Cortex of kidney (tissue), 1 donor: ENCODE measurements around the gene CTU1.
"Not testable (repeated sequence)": the region's sequence is repeated elsewhere in the genome, so short reads cannot be mapped to it uniquely, and the experiment has no call there.

Experiments used
- DNase-seq: peaks from one replicate; lab custom pipeline; 2025; lab: John Stamatoyannopoulos, UW

Gene CTU1

DNA sequence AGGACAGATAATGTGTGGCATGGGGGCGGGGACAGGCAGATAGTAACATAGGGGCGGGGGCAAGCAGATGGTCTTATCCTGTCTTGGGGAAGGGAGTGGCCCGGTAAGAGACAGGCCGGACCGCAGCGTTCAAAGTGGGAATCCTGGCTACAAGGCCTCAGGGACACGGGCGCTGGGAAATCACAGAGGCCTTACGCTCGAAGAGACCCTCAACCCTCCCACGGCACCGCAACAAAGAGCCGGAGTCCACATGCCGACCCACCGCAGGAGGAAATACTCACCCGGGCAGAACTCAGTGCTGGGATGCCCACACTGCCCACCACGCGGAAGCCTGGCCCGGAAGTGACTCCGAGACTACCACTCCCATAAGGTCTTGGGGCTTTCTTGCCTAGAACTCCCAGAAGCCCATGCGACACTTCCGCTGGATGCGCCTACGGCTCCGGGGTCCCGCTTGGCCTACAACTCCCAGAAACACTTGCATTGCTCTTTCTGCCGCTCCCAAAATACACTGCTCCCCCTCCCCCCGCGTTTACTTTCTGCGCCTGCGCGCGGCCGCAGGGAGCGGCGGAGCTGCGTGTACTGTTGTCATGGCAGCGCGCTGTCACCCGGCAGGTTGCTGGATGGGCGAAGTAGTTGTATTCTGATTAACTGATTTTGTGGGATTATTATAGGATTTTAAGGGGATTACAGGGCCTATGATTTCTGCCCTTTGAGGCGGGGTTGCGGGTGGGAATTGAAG is at the start of gene CTU1:
CTU1 (minus strand) TSS at position 344 of the 739 bp plus-strand sequence. CDS start 3,840 bp downstream, outside the sequence.
- DNase-seq, result peak; percentile 50

DNA sequence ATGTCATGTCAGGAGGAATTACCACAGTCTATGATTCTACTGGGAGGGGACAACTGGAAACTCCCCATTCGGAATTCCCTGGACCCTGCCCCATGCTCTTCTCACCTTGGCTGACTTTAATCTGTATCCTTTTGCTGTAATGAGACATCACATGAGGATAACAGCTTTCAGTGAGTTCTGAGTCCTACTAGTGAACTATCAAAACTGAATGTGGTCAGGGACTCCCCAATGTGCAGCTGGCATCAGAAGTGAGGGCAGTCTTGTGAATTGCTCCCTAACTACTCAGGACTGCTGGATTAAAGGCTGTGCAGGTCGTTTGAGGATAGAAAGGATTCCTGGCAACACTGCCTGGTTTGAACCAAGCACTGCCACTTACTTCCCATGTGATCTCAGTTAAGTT is 49.1 kb upstream of the CTU1 start:
- no peak for DNase-seq

DNA sequence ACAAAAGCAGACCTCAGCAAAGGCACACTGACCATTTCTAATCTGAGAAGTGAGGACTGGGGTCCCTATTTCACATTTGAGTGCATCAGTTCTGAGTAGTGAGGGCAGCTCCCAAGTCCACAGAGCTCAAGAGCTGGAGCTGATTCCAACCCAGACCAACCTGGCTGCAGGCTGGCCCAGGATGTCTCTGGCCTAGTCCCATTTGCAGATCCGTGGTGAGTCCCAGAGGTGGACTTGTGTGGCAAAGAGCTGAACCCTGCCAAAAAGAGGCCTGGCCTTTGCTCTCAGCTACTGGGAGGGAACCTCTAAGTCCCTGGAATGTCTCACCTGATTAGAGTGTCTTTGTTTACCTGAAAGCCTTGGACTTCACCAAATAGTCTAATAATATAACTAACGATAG is 48.5 kb upstream of the CTU1 start:
- no peak for DNase-seq

DNA sequence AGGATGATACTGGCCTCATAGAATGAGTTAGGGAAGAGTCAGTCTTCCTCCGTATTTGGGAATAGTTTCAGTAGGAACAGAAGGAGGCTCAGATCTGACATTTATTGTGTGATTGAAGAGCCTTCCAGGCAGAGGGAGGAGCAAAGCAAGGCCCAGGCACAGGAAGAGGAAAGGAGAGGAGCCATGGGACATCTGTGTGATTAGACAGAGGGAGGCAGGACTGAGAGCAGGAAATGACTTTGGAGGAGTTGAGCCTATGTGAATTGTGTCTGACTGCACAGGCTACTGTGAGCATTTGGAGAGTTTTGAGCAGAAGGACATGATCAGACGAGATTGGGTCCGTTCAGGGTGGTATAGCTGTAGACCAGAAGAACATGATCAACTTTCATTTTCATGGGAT is 42.4 kb upstream of the CTU1 start:
- DNase-seq, result no peak

DNA sequence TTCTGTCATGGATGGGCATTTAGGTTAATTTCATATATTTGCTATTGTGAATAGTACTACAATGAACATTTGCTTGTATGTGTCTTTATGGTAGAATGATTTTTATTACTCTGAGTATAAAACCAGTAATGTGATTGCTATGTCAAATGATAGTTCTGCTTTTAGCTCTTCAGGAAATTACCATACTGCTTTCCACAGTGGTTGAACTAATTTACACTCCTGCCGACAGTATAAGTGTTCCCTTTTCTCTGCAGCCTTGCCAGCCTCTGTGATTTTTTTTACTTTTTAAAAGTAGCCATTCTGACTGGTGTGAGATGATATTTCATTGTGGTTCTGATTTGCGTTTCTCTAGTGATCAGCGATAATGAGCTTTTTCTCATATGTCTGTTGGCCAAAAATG is 40.4 kb upstream of the CTU1 start:
- no peak for DNase-seq

DNA sequence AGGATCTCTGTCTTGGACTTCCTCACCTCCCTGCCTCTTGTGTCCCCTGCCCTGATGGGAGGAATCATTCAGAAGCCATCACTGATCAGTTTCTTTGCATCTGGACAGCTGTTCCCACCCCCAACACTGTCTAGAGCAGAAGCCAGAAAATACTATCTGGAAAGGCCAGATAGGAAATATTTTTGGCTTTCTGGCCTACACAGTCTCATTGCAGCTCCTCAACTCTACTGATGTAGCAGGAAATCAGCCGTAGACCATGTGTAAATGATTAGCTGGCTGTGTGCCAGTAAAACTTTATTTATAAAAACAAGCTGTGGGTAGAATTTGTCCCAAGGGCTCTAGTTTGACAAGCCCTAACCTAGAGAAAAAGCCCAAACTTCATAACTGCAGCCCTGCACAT is 39.5 kb upstream of the CTU1 start:
- no peak for DNase-seq

DNA sequence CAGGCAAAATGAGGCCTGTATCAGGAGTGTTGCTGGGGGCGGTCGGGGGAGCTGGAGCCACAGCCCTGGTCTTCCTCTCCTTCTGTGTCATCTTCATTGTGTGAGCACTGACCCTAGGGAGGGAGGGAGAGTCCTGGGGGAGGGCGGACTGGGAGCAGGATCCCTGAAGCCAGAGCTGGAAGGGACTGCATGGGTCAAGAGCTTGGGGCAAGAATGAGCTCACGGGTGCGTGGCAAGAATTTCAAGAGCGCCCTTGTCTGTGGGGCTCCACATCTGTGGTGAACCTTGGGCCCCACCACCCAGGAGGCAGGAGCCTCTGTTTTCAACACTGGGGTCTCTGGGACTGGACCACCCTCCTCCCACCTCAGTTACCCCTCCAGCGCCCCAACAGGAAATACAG is 38.5 kb upstream of the CTU1 start:
- no peak for DNase-seq

DNA sequence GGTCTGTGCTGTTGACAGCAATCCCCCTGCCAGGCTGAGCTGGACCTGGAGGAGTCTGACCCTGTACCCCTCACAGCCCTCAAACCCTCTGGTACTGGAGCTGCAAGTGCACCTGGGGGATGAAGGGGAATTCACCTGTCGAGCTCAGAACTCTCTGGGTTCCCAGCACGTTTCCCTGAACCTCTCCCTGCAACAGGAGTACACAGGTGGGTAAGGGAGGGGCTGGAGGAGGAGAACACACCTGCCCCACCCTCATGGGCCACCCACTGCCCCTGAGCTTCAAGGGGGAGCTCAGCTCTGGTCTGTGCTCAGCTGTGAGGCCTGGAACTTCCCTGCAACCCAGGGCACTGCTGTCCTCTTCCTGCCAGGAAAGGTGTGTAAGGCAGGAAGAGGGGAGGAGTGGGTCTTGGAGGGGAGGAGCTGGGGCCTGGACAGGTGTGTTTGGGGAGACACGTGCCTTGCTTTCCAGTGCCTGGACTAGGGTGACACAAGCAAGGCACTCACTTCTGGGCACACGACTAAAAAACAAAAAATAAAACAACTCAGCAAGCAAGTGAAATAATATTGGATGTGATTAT is 37.8 kb upstream of the CTU1 start:
- no peak for DNase-seq

DNA sequence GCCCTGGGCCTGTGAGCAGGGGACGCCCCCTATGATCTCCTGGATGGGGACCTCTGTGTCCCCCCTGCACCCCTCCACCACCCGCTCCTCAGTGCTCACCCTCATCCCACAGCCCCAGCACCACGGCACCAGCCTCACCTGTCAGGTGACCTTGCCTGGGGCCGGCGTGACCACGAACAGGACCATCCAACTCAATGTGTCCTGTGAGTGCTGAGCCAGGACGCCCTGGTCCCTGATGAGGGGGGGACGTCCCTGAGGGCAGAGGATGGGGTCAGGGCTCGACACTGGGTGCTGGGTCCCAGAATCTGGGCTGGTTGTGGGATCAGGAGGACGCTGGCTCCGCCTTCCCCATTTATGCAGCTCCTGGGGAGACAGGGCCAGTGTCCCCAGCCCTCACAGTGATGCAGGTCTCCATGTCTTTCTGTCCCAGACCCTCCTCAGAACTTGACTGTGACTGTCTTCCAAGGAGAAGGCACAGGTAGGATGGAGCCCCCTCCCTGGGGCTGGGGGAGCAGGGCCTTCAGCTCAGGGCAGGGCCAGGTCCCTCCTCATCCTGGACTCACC is 36.4 kb upstream of the CTU1 start:
- DNase-seq, result no peak

DNA sequence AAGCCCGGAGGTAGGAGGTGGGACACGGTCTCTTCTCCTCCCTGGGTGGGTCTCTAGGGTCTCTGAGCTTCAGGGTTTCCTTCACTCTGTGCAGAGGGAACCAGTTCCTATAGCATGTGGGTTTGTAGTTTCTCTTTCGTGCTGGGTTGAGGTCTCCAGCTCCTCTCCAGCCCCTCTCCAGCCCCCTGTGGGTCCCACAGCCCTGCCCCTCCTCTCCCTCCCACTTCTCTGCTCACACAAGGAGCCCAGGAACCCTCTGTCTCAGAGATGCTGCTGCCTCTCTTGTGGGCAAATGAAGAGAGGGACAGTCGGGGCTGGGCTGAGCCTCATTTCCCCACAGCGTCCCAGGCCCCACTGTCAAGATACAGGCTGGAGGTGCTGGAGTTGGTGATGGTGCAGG is 35.3 kb upstream of the CTU1 start:
- no peak for DNase-seq

DNA sequence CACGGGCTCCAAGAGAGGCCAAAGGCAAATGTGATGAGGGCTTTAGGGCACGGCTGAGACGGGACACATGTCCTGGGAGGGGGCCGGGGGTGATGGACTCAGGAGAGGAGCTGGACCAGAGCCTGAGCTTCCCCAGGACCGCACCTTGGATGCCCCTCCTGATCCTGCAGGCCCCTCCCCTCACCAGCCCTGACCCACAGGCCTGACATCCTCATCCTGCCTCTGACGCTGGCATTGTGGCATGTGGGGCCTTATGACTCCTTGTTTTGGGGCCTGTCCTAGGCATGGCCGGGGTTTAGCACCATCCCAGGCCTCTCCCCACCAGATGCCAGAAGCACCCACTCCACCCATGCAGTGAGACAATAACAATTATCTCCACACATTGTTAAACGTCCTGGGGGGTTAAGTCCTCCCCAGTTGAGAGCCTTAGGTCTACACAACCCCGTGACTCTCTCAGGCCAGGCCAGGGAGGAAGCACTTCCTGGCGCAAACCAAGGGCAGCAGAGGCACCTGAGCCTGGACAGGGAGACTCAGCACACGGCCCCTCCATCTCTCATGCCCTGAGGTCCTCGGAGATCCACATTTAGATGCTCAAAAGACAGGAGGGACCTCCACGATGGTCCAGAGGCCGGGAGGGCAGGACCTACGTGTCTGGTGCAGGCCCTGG is 34.7 kb upstream of the CTU1 start:
- not testable (repeated sequence) for DNase-seq

DNA sequence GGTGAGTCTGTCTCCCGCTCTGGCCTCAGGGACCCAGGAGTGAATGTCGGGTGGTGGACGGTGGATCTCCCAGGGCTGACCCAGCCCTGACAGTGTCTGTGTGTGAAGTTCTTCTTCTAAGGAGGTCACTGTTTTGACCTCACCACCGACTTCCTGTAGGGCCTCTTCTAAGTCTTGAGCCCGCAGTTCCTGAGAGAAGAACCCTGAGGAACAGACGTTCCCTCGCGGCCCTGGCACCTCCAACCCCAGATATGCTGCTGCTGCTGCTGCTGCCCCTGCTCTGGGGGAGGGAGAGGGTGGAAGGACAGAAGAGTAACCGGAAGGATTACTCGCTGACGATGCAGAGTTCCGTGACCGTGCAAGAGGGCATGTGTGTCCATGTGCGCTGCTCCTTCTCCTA is 33.9 kb upstream of the CTU1 start, which contains the start of gene SIGLEC7:
SIGLEC7 (plus strand) TSS at position 183 of the 400 bp plus-strand sequence; CDS start at position 252, 69 bp downstream.
- no peak for DNase-seq

DNA sequence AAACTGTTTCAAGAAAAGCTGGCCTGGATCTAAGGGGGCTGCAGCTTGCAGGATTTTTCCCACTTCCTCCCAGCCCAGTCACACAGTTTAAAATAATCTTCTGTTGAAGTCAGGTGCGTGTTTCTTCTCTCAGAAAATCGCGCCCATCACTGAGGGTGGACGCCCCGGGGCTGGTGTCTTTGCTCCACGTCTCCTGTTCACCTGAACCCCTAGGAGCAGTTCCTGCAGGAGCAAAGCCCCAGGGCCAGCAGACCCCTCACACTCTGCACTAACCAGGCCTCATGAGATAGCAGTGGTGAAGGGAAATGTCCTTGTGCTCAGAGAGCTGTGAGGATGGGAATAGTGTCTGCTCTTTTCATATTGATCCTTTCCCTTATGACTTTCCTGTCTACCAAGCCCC is 33.0 kb upstream of the CTU1 start:
- DNase-seq, result no peak

DNA sequence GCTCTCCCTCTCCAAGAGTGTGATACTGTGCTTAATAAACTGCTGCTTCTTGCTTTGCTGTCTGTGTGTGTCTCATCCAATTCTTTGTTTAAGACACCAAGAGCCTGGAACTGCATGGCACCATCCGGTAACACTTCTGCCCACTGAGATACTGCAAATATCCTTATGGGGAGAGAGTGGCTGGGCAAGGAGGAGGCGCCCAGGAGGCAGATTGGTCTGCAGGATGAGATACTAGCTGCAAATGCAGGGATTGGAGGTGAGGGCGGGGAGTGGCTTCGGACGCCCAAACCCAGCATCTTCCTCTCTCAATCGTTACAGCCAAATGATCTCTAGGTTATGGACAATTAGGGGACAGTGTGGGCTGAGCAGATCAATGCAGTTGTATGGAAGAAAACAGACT is 32.2 kb upstream of the CTU1 start:
- DNase-seq, result no peak

DNA sequence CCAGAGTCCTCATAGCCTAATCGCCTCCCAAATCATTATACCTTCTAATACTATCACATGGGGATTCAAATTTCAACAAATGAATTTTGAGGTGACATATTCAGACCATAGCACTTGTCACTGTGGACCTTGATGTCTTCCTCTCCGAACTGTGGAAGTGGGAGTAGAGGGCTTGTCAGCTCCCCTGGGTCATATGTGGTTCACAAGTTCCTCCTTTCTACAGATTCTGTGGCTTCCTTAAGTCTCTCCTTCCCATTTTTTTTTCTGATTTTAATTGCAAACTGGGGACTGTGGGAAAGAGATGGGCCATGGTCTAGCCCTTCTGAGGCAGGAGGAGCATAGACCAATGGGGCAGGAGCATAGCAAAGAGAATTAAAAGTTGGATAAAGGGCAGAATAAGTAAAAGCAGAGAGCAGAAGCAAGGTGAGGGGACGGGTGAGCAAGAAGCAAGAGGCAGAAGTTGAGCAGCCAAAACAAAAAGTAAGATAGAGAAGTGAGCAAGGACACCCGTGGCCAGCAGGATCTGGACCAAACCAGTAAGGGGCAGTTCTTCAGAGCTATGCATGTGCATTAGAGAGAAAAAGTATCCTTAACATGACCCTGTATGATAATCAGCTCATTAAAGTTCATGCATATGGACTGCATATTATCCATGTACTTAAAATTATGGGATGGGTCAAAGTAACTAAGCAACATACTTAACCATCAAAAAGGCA is 31.2 kb upstream of the CTU1 start:
- DNase-seq, result no peak

DNA sequence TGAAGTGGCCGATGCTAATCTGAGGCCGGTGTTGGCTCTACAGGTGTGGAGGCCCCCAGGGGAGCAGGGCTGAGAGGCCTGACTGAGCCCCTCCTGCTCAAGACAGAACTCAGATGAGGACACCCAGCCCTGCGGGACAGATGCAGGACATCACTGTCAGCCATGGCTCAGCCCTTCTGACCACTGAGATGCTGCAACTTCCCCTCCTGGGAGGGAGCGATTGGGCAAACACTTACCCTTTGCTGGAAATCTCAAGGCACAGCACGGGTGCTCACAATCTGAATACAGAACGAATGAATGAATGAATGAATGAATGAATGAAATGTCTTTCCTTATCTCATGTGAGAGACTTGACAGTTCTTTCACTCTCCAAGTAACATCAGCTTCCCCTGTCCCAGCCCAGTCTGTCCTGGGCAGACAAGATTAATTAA is 30.4 kb upstream of the CTU1 start:
- no peak for DNase-seq

DNA sequence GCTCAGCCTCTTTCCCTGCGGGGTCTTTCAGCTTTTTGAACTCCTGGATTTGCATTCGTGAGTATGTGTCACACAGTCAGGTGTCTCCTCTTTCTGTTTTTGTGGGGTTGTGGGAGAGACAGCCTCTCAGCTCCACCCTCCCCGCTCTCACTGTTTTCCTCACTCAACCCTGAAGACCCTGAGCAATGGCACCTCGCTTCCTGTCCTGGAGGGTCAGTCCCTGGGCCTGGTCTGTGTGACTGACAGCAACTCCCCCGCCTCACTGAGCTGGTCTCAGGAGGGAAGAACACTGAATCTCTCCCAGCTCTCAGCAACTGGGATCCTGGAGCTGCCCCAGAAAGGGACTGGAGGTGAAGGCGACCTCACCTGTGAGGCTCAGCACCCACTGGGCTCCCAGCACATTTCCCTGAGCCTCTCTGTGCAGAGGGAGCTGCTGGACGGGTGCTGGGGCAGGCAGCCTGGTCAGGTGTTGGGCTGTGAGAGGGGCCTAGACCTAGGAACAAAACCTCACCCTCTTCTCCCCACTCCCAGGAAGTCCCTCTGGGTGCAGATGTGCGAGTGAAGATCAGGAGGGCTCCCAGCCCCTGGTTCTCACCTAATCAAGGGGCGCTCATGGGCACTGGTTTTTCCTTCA is 29.7 kb upstream of the CTU1 start:
- DNase-seq, result no peak

DNA sequence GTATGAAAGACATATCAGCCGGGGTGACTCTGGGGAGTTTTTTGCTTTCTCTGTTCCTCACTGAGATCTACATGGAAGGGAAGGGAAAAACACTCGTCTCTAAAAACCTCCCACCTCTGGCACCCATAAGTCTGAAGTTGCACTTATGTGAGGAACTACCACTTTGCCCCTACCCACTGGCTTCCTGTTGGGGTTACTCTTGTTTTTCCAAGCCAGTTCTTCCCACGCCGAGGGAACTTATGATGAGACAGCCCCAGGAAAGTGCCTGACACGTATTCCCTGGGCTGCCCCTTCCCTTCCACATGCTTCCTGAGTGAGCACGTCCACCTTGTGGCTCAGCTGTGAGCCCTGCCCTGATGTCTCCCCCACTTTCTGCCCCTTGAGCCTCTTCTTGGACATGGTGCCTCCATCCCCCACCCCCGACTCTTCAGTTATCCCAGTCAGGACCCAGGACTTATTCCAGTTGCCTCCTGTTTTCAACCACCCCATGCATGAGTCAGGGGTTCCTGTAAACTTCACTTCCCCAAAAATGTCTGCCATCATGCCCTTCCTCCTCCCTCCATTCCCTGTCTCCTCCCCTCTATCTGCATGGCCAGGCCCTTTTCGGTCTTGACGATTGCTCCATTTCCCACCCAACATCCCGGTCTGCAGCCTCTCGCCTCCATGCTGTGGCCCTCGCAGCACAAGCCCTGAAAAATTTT is 28.8 kb upstream of the CTU1 start:
- DNase-seq, result no peak

DNA sequence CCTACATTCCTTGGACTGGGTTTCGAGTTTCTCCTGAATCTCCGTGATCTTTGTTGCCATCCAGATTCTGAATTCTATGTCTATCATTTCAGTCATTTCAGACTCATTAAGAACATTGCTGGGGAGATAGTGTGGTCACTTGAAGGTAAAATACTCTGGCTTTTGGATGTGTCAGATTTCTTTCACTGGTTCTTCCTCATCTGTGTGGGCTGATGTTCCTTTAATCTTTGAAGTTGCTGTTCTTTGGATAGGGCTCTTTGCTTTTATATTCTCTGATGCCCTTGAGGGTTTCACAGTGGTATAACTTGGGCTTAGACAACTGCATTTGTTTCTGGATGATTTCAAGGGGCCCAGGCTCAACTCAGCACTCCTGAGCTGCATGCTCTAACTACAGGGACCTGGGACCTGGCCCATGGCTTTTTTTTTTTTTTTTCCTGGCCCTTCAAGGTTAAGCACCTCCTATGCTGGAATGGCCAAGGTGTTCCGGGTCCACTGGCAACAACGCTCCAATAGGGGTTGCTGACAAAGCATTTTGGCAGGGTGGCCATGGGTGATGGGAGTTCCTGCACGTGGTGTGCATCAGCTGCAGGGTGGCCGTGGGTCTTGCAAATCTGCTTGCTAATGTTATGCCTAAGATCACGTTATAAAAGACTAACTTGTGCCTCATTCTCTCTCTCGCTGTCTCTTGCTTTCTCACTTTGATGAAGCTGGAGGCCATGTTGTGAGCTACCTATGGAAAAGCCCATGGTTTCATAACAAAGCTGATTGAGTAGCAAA is 28.0 kb upstream of the CTU1 start:
- no peak for DNase-seq

DNA sequence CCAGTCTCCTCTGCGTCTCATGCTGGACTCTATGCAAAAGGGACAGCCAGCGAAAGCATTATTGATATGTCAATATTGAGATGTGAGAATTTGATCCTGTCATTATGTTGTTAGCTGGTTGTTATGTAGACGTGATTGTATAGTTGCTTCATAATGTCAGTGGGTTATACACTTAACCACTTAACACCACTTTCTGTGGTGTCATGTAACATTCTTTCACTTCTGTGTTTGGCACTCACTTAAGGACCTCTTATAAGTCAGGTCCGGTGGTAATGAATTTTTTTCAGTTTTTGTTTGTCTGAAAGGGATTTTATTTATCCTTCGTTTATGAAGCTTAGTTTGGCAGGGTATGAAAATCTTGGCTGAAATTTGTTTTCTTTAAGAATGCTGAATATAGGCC is 26.8 kb upstream of the CTU1 start:
- DNase-seq, result no peak
